ENCODE results near the gene CACNA2D3. TPM values are rescaled to one million over a fixed set of nuclear protein-coding genes. Genes with fewer than 3 reads are reported as not detected.

CACNA2D3 gene
- total RNA-seq, 1 experiment from 2014 or later: 0.59 TPM

GRCh38 chr3:54433846-54434245 is 311.5 kb downstream of the CACNA2D3 start:
- Histone ChIP-seq H3K79me2 (ENCODE audit: low read depth) (no peaks in the 10 kb centered on the region), H3K9me3 (ENCODE audit: insufficient read depth, low read depth) (no peaks in the 10 kb centered on the region), H3K9me2 (ENCODE audit: insufficient read depth) (no peaks in the 10 kb centered on the region), H3K4me3 (no peak overlapping the region), H3K36me3 (ENCODE audit: low read depth) (no peaks in the 10 kb centered on the region), H3K27ac (no peak overlapping the region), H3F3A (ENCODE audit: insufficient read depth, low read depth) (no peaks in the 10 kb centered on the region), H4K20me1 (ENCODE audit: insufficient read depth) (no peaks in the 10 kb centered on the region), H3K4me2 (no peak overlapping the region), H2AFZ (no peak overlapping the region), H3K27me3 (ENCODE audit: insufficient read depth, low read depth) (no peaks in the 10 kb centered on the region), H3K4me1 (replicated peaks; ENCODE audit: insufficient read depth) (no peaks in the 10 kb centered on the region)
- ChIA-PET POLR2A (ENCODE audit: unreplicated experiment) (no interaction called here), CTCF (no interaction called here)
- no TSS peak for BruUV-seq (replicated peaks)
- TF ChIP-seq CTCF (conservative IDR thresholded peaks at IDR 0.05) (no peak), EZH2 (IDR thresholded peaks at IDR 0.05; ENCODE audit: low read depth) (no peak)
- no peak for DNase-seq
- intact Hi-C loops (cut with micrococcal nuclease; ENCODE audit: unreplicated experiment): no loop called here

- POLR2A ChIA-PET (ENCODE audit: unreplicated experiment): no interaction called here
- Histone ChIP-seq H3F3A (ENCODE audit: insufficient read depth, low read depth) (no peaks in the 10 kb centered on the region), H3K79me2 (ENCODE audit: low read depth) (no peaks in the 10 kb centered on the region), H2AFZ (no peak overlapping the region), H3K27me3 (ENCODE audit: insufficient read depth, low read depth) (no peaks in the 10 kb centered on the region), H3K36me3 (ENCODE audit: low read depth) (no peaks in the 10 kb centered on the region), H3K4me3 (no peak overlapping the region), H3K4me2 (no peak overlapping the region), H3K4me1 (replicated peaks; ENCODE audit: insufficient read depth) (no peaks in the 10 kb centered on the region), H3K9me2 (ENCODE audit: insufficient read depth) (no peaks in the 10 kb centered on the region), H4K20me1 (ENCODE audit: insufficient read depth) (no peaks in the 10 kb centered on the region), H3K27ac (no peak overlapping the region), H3K9me3 (ENCODE audit: insufficient read depth, low read depth) (no peaks in the 10 kb centered on the region)
- CTCF ChIA-PET: no interaction called here
- TF ChIP-seq CTCF (conservative IDR thresholded peaks at IDR 0.05): no peak
- no peak for TF ChIP-seq EZH2 (IDR thresholded peaks at IDR 0.05; ENCODE audit: low read depth)
- intact Hi-C loops (cut with micrococcal nuclease; ENCODE audit: unreplicated experiment): no loop called here
- no peak for DNase-seq
- no TSS peak for BruUV-seq (replicated peaks)
Observed at GRCh38 chr3:54434756-54435155, 312.4 kb downstream of the CACNA2D3 start.

GRCh38 chr3:54437271-54437670 is 314.9 kb downstream of the CACNA2D3 start:
- intact Hi-C loops (cut with micrococcal nuclease; ENCODE audit: unreplicated experiment): no loop called here
- no peaks in the 10 kb centered on the region for H3K27me3 ChIP-seq (ENCODE audit: insufficient read depth, low read depth)
- no peaks in the 10 kb centered on the region for H3F3A ChIP-seq (ENCODE audit: insufficient read depth, low read depth)
- no peak overlapping the region for H3K4me2 ChIP-seq
- no peaks in the 10 kb centered on the region for H3K9me3 ChIP-seq (ENCODE audit: insufficient read depth, low read depth)
- DNase-seq: no peak
- H3K79me2 ChIP-seq (ENCODE audit: low read depth): no peaks in the 10 kb centered on the region
- POLR2A ChIA-PET (ENCODE audit: unreplicated experiment): no interaction called here
- no TSS peak for BruUV-seq (replicated peaks)
- H3K27ac ChIP-seq: no peak overlapping the region
- no peak overlapping the region for H2AFZ ChIP-seq
- H3K36me3 ChIP-seq (ENCODE audit: low read depth): no peaks in the 10 kb centered on the region
- H3K4me3 ChIP-seq: no peak overlapping the region
- TF ChIP-seq EZH2 (IDR thresholded peaks at IDR 0.05; ENCODE audit: low read depth) (no peak), CTCF (conservative IDR thresholded peaks at IDR 0.05) (no peak)
- no peaks in the 10 kb centered on the region for H4K20me1 ChIP-seq (ENCODE audit: insufficient read depth)
- CTCF ChIA-PET: no interaction called here
- no peaks in the 10 kb centered on the region for H3K9me2 ChIP-seq (ENCODE audit: insufficient read depth)
- no peaks in the 10 kb centered on the region for H3K4me1 ChIP-seq (replicated peaks; ENCODE audit: insufficient read depth)

Measured in PC-9 (cell line).